Measurements from ENCODE around the gene ABHD8. TPM values are rescaled to one million over a fixed set of nuclear protein-coding genes. Genes with fewer than 3 reads are reported as not detected.

Gene ABHD8
- total RNA-seq, 1 experiment from 2014 or later = 13.2 TPM

GRCh38 chr19:17322854-17323253 is 19.6 kb upstream of the ABHD8 start (continued):
- TF ChIP-seq AR (CRISPR knock-in tag; IDR thresholded peaks at IDR 0.05) = no peak
- TF ChIP-seq, protein P1, sequence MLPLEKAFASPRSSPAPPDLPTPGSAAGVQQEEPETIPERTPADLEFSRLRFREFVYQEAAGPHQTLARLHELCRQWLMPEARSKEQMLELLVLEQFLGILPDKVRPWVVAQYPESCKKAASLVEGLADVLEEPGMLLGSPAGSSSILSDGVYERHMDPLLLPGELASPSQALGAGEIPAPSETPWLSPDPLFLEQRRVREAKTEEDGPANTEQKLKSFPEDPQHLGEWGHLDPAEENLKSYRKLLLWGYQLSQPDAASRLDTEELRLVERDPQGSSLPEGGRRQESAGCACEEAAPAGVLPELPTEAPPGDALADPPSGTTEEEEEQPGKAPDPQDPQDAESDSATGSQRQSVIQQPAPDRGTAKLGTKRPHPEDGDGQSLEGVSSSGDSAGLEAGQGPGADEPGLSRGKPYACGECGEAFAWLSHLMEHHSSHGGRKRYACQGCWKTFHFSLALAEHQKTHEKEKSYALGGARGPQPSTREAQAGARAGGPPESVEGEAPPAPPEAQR (CRISPR knock-in tag; IDR thresholded peaks at IDR 0.05) = no peak

GRCh38 chr19:17321655-17322489 is 18.6 kb upstream of the ABHD8 start:
- H3K27me3 Mint-ChIP-seq (ENCODE audit: low read depth) = no peaks in the 10 kb centered on the region
- ChIA-PET POLR2A (interaction anchor here (1.2 to 1.7 kb wide), 3 partner anchors 12 to 74 kb away, joined by 3 to 8 read pairs (median 5); partner anchors contain the start of gene DDA1), CTCF (interaction anchor here (0.5 to 1.9 kb wide), 4 partner anchors 11 to 17 kb away, joined by 3 to 6 read pairs (median 3); partner anchors contain the start of genes ANO8 and DDA1)
- H3K9me3 Mint-ChIP-seq = no peaks in the 10 kb centered on the region
- H3K4me1 Mint-ChIP-seq = peaks cover 8% of the 10 kb centered on the region; the same call in 1 of the 2 replicates
- no peak overlapping the region for H3K4me3 Mint-ChIP-seq
- ATAC-seq = no peak
- H3K27ac Mint-ChIP-seq = peak overlapping the region; percentile 97
- no peak for DNase-seq (ENCODE audit: low spot score)
- peaks cover 18% of the 10 kb centered on the region for H3K36me3 Mint-ChIP-seq
- TF ChIP-seq ATF6 (CRISPR knock-in tag; IDR thresholded peaks at IDR 0.05) (no peak), GRHL2 (CRISPR knock-in tag; IDR thresholded peaks at IDR 0.05; ENCODE audit: insufficient replicate concordance, severe bottlenecking) (no peak), CTCF (IDR thresholded peaks at IDR 0.05) (no peak), ZNF416 (CRISPR knock-in tag; IDR thresholded peaks at IDR 0.05) (no peak), FOXK1 (CRISPR knock-in tag; IDR thresholded peaks at IDR 0.05) (no peak), ZNF138 (CRISPR knock-in tag; conservative IDR thresholded peaks at IDR 0.05) (no peak), SMAD3 (CRISPR knock-in tag; IDR thresholded peaks at IDR 0.05; ENCODE audit: borderline replicate concordance) (no peak)
- TF ChIP-seq, protein P2, sequence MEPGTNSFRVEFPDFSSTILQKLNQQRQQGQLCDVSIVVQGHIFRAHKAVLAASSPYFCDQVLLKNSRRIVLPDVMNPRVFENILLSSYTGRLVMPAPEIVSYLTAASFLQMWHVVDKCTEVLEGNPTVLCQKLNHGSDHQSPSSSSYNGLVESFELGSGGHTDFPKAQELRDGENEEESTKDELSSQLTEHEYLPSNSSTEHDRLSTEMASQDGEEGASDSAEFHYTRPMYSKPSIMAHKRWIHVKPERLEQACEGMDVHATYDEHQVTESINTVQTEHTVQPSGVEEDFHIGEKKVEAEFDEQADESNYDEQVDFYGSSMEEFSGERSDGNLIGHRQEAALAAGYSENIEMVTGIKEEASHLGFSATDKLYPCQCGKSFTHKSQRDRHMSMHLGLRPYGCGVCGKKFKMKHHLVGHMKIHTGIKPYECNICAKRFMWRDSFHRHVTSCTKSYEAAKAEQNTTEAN (CRISPR knock-in tag; IDR thresholded peaks at IDR 0.05) = no peak
- TF ChIP-seq, protein P3, sequence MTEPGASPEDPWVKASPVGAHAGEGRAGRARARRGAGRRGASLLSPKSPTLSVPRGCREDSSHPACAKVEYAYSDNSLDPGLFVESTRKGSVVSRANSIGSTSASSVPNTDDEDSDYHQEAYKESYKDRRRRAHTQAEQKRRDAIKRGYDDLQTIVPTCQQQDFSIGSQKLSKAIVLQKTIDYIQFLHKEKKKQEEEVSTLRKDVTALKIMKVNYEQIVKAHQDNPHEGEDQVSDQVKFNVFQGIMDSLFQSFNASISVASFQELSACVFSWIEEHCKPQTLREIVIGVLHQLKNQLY (CRISPR knock-in tag; IDR thresholded peaks at IDR 0.05) = no peak
- TF ChIP-seq, protein P4, sequence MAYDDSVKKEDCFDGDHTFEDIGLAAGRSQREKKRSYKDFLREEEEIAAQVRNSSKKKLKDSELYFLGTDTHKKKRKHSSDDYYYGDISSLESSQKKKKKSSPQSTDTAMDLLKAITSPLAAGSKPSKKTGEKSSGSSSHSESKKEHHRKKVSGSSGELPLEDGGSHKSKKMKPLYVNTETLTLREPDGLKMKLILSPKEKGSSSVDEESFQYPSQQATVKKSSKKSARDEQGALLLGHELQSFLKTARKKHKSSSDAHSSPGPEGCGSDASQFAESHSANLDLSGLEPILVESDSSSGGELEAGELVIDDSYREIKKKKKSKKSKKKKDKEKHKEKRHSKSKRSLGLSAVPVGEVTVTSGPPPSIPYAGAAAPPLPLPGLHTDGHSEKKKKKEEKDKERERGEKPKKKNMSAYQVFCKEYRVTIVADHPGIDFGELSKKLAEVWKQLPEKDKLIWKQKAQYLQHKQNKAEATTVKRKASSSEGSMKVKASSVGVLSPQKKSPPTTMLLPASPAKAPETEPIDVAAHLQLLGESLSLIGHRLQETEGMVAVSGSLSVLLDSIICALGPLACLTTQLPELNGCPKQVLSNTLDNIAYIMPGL (CRISPR knock-in tag; IDR thresholded peaks at IDR 0.05) = no peak
- TF ChIP-seq, protein P5, sequence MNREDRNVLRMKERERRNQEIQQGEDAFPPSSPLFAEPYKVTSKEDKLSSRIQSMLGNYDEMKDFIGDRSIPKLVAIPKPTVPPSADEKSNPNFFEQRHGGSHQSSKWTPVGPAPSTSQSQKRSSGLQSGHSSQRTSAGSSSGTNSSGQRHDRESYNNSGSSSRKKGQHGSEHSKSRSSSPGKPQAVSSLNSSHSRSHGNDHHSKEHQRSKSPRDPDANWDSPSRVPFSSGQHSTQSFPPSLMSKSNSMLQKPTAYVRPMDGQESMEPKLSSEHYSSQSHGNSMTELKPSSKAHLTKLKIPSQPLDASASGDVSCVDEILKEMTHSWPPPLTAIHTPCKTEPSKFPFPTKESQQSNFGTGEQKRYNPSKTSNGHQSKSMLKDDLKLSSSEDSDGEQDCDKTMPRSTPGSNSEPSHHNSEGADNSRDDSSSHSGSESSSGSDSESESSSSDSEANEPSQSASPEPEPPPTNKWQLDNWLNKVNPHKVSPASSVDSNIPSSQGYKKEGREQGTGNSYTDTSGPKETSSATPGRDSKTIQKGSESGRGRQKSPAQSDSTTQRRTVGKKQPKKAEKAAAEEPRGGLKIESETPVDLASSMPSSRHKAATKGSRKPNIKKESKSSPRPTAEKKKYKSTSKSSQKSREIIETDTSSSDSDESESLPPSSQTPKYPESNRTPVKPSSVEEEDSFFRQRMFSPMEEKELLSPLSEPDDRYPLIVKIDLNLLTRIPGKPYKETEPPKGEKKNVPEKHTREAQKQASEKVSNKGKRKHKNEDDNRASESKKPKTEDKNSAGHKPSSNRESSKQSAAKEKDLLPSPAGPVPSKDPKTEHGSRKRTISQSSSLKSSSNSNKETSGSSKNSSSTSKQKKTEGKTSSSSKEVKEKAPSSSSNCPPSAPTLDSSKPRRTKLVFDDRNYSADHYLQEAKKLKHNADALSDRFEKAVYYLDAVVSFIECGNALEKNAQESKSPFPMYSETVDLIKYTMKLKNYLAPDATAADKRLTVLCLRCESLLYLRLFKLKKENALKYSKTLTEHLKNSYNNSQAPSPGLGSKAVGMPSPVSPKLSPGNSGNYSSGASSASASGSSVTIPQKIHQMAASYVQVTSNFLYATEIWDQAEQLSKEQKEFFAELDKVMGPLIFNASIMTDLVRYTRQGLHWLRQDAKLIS (CRISPR knock-in tag; IDR thresholded peaks at IDR 0.05; ENCODE audit: borderline replicate concordance) = no peak
- TF ChIP-seq, protein P1 (CRISPR knock-in tag; IDR thresholded peaks at IDR 0.05) = no peak

Data from WTC11 (cell line).